Hypothalamus (tissue), 51 donors: Measurements from ENCODE around the gene HLA-DQA1.
A peak's percentile ranks its signal among the peaks of the same experiment; 100 is the strongest.
"Not testable (repeated sequence)": the region's sequence is repeated elsewhere in the genome, so short reads cannot be mapped to it uniquely, and the experiment has no call there.

ENCODE experiments used
- DNase-seq, 51 donors: peaks; one replicate each; lab custom pipeline; 2025; lab: John Stamatoyannopoulos, UW

HLA-DQA1 gene

DNA sequence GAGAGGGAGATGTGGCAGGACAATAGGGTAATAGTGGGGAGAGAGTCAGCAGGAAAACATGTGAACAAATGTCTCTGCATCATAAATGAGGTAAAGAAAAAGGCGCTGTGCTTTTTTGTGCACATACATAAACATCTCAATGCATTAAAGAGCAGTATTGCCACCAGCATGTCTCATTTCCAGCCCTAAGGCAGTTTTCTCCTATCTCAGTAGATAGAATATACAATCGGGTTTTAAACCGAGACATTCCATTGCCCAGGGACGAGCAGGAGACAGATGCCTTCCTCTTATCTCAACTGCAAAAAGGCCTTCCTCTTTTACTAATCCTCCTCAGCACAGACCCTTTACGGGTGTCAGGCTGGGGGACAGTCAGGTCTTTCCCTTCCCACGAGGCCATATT, 20.1 kb downstream of the HLA-DQA1 start:
- not testable (repeated sequence) for DNase-seq

DNA sequence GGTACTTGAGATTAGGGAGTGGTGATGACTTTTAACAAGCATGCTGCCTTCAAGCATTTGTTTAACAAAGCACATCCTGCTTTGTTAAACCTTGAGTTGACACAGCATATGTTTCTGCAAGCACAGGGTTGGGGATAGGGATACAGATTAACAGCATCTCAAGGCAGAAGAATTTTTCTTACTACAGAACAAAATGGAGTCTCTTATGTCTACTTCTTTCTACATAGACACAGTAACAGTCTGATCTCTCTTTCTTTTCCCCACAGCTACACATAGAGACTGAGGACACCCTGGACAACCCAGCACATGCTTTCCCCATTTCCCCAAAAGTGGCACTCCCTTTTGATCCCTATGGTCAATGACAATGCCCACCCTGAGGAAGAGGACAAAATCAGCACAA, 20.6 kb downstream of the HLA-DQA1 start:
- DNase-seq = not testable (repeated sequence)

DNA sequence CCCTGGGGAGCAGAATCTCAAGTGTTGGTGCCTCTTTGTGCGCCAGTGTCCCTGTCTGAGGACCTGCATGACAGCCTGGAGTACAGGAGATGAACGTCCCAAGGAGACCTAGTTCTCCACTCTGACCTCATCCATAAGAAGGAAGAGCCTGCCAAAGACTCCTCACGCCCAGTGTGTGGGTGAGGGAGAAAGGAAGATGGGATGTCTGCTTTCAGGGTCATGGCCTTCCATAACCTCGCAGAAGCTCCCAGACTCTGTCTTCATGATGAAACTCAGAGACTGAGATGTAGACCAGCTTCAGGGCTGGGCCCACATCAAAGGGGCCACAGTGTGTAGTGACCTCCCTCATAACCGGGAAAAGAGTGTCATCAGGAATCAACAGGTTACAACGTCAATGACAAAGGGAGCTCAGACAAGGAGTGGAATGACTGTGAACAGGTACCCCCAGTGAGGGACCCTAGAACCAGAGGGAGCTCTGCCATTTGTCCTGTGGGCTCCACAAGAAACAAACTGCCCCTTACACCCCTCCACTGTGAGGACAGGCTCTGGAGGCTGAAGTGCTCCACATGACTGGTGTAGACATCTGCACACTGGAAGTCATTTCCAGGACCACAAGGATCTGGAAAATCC, 21.2 kb downstream of the HLA-DQA1 start:
- DNase-seq = no peak

DNA sequence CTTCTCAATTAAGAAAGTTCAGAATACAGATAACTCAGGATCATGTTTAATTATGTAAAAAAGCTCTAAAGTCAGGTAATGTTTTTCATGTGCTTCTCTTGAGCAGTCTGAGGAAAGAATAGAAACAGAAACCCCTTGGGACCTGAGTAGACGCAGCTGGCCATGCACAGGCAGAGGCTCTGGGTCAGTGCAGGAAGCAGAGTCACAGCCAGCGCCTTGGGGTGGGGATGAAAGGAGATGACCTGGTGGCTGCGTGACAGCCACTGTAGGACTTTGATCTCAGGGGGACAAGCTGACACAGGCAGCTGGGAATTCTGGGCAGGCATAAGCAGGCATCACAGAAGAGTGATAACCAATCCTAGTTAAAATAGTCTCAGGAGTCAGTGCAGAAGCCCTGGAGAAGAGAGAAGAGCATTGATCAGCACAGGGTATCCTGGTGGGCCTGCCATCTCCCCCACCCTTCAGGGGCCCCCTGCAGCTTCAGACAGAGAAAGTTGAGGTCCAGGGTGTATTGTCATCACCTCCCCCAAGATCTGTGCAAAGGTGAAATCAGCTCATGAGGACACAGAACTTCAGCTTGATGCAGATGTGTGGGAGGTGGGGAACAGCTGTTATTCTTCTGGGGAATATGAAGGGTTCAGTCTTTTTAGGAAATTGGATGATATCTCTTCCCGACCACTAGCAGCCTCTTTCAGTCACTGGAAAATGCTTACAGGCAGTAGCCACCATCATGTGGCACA, 22.8 kb downstream of the HLA-DQA1 start:
- no peak for DNase-seq

- no peak for DNase-seq
Observed at GRCh38 chr6:32662099-32662498, 24.9 kb downstream of the HLA-DQA1 start.

GRCh38 chr6:32662836-32663235, 25.6 kb downstream of the HLA-DQA1 start:
- no peak for DNase-seq

- DNase-seq = no peak
Observed at GRCh38 chr6:32664354-32664753, 27.1 kb downstream of the HLA-DQA1 start.

GRCh38 chr6:32664827-32665362, 27.7 kb downstream of the HLA-DQA1 start:
- peak in 2 of 51 donors; percentile 2 to 5 for DNase-seq

DNA sequence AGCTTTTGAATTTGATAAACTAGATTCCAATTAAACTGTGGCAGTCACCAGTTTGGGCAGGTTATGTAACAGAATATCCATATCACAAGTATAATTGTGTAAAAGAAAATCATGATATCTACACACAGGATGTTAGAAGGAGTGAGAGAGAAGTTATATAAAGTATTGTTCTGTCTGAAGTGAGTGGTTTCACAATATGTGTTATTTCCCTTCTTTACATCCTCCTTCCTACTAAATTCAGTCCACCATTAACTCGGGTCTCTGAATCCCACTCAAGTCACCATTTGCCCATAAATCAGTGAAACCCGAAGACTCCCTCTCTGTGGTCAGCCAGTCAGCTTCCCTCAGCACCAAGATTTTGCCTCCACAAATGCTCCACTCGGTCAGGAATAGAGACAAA, 28.5 kb downstream of the HLA-DQA1 start:
- DNase-seq = no peak

GRCh38 chr6:32666420-32667300, 29.5 kb downstream of the HLA-DQA1 start, which contains the start of gene HLA-DQB1:
Gene HLA-DQB1 (minus strand): TSS chr6:32666657. CDS start chr6:32666607, 50 bp downstream.
- peak in 18 of 51 donors; percentile 1 to 59 (median 17) for DNase-seq

DNA sequence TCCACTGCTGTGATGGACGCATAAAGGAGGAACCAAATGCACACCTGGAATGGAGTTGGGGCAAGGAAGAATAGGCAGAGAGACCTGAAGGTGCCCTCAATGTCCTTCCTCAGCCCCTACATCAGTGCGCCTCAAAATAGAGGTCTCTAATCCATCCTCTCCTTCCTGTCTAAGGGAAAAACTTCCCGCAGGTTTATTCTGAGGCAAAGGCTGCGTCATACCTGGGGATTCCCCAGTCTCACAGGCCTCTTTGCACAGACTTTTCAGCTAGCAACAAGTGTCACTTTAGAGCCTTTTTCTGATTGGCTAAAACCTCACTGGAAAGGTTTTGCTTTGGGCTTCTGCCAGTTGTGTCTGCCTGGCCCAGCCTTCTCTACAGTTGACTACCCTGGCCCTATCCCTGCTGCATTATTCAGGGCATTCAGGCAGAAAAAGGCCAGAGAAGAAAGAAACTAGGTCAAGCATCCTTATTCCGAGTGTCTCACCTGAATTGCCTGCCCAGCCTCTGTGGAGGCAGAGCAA, 31.1 kb downstream of the HLA-DQA1 start:
- DNase-seq = peak in 14 of 51 donors; percentile 3 to 42 (median 11)

DNA sequence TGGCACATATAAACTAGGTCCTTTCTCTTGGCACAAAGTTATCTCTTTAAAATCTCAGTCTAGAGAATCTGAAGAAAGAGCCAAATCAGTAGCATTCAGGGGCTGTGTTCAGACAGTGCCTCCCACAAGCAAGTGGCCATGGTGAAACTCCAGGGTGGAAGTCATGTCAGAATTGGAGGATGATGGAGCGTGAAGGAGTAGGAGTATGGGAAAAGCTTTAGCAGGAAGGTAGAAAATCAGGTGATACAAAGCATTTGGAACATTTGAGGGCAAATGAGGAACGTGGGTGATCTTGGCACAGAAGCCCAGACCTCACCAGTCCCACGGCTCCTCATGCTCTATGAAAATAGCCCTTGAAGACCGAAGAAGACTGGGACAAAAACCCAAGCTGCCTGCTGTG, 32.0 kb downstream of the HLA-DQA1 start:
- DNase-seq = no peak

DNA sequence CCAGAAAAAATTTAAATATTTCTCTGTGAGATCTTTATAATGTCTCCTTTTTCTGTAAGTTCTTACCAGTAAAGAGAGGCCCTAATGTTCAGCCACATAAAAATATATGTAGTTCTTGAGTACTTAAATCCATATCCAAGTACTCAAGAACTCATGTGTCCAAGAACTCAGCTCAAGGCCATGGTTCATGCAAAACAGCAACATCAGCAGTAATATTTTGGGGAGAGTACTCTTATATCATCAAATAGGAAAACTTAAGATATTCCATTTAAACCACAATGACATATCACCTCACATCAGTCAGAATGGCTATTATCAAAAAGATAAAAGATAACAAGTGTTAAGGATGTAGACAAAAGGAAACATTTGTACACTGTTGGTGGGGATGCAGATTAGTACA, 32.7 kb downstream of the HLA-DQA1 start:
- DNase-seq = no peak

DNA sequence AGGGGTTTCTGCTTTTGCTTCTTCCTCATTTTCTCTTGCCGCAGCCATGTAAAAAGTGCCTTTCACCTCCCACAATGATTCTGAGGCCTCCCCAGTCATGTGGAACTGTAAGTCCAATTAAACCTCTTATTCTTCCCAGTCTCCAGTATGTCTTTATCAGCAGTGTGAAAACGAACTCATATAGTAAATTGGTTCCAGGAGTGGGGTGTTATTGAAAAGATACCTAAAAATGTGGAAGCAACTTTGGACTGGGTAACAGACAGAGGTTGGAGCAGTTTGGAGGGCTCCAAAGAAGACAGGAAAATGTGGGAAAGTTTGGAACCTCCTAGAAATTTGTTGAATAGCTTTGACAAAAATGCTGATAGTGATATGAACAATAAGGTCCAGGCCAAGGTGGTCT, 34.7 kb downstream of the HLA-DQA1 start:
- not testable (repeated sequence) for DNase-seq

GRCh38 chr6:32674123-32674522, 36.9 kb downstream of the HLA-DQA1 start:
- not testable (repeated sequence) for DNase-seq

DNA sequence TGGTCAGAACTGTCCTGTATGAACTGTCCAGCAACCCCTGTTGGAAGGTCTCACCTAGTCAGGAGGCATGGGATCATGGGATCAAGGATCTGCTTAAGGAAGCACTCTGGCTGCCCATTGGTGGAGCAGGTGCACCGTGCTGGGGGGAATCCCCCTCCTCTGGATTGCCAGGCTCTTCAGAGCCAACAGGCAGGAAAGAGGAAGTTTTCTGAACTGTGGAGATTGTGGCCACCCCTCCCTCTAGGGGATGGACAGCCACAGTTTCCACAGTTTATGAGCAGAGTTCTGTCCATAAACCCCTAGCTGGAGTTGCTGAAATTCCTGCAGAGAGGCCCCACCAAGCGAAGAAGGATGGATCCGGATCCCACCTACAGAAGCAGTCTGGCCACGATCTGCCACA, 42.3 kb downstream of the HLA-DQA1 start:
- no peak for DNase-seq

DNA sequence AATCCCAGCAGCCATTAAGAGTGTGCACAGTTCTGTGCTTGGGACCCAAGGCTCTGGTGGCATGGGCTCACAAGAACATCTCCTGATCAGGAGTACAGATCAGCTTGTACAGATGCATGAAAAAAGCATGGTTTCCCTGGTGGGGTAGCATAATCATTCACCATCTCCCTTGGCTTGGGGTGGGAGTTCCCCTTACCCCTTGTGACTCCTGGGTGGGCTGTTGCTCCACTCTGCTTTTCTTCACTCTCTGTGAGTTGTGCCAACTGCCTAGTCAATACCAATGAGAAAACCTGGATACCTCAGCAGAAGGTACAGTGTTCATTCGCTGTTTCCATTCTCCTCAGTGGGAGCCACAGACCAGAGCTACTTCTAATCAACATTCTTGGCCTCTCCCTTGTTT, 42.8 kb downstream of the HLA-DQA1 start:
- DNase-seq = no peak

DNA sequence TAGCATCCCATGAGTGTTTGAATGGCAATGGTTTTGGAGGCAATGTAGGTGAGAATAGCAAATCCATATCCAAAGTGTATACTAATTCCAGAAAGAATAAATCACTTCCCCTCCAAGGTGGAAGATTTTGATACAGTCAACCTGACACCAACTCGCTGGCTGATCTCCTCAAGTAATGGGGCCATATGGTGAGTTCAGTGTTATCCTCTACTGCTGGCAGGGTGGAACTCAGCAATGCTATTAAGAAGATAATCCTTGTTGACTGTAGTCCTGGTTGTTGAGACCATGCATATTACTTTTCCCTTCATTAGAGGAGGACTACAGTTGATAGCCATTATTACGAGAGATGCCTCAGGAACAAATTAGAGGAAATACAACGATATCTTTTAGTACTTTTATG, 47.0 kb downstream of the HLA-DQA1 start:
- no peak for DNase-seq

GRCh38 chr6:32685603-32686002, 48.4 kb downstream of the HLA-DQA1 start:
- DNase-seq = no peak
